SK-N-SH (cell line): ENCODE measurements around the gene TRDN. TPM values are rescaled to one million over a fixed set of nuclear protein-coding genes. Genes with fewer than 3 reads are reported as not detected.

Experiments used
- CTCF ChIA-PET: fragments of 300-600, 350-600 bp; formaldehyde crosslinking; extraction: SDS; loops from one replicate; lab custom pipeline; 2021; lab: Yijun Ruan, JAX
- POLR2A ChIA-PET: fragments of 350-600 bp; sonication (Branson Sonifier 250); formaldehyde crosslinking; extraction: SDS; loops from one replicate; lab custom pipeline; 2020; ENCODE audit warnings: antibody characterized with exemption, inconsistent platforms; lab: Yijun Ruan, JAX
- DNase-seq: peaks from one replicate; pipeline ENCODE4 v3.0.0; 2012
- H2AFZ ChIP-seq: fragments of 200-600 bp; sonication (generic); 2 replicates; pipeline ENCODE4 v1.8.1; 2016; ENCODE audit warnings: antibody characterized with exemption, mild to moderate bottlenecking, low read depth
- H3F3A ChIP-seq: fragments of 200-600 bp; sonication (generic); replicated peaks from 2 replicates; pipeline ENCODE3; 2016; ENCODE audit warnings: antibody characterized with exemption, mild to moderate bottlenecking; ENCODE audit not compliant: insufficient read depth
- H3K27ac ChIP-seq, 2 experiments: fragments of 200-500 bp in 1 of 2; fragments of 200-600 bp in 1 of 2; sonication (Bioruptor generic) in 1 of 2; sonication (generic), shearing (Covaris generic) in 1 of 2; 2 replicates each; pipeline versions ENCODE4 v1.5.1 to v1.6.1; 2014 to 2016; ENCODE audit warnings: low read depth in 2 of 2, inconsistent platforms in 1 of 2, low read length in 1 of 2, mild to moderate bottlenecking in 1 of 2, mixed read lengths in 1 of 2
- H3K27me3 ChIP-seq: fragments of 200-600 bp; sonication (generic), shearing (Covaris generic); 2 replicates; pipeline ENCODE4 v1.6.1; 2016; ENCODE audit warnings: mixed run types; ENCODE audit not compliant: insufficient read depth
- H3K36me3 ChIP-seq, 2 experiments: fragments of 200-500 bp in 1 of 2; fragments of 200-600 bp in 1 of 2; sonication (Bioruptor generic) in 1 of 2; sonication (generic) in 1 of 2; replicated peaks in 1 of 2; 2 replicates each; pipeline versions ENCODE3 to v1.5.1; 2014 to 2016; ENCODE audit warnings: low read length in 1 of 2, mild to moderate bottlenecking in 1 of 2; ENCODE audit not compliant: insufficient read depth in 2 of 2, control insufficient read depth in 1 of 2
- H3K4me1 ChIP-seq, 2 experiments: fragments of 200-500 bp in 1 of 2; fragments of 200-600 bp in 1 of 2; sonication (Bioruptor generic) in 1 of 2; sonication (generic), shearing (Covaris generic) in 1 of 2; 2 replicates each; pipeline versions ENCODE4 v1.5.1 to v1.6.1; 2014 to 2016; ENCODE audit warnings: low read depth in 1 of 2, low read length in 1 of 2, mixed run types in 1 of 2; ENCODE audit not compliant: insufficient read depth in 2 of 2, control insufficient read depth in 1 of 2
- H3K4me2 ChIP-seq: fragments of 200-600 bp; sonication (generic), shearing (Covaris generic); 2 replicates; pipeline ENCODE4 v1.6.1; 2017; ENCODE audit warnings: mixed run types
- H3K4me3 ChIP-seq, 2 experiments: fragments of 200-500 bp in 1 of 2; fragments of 200-600 bp in 1 of 2; sonication (Bioruptor generic) in 1 of 2; sonication (generic), shearing (Covaris generic) in 1 of 2; 2 replicates each; pipeline versions ENCODE4 v1.5.1 to v1.8.1; 2014 to 2016; ENCODE audit warnings: low read depth in 2 of 2, inconsistent platforms in 1 of 2, low read length in 1 of 2, mild to moderate bottlenecking in 1 of 2, mixed read lengths in 1 of 2, moderate library complexity in 1 of 2
- H3K79me2 ChIP-seq: fragments of 200-600 bp; sonication (generic); 2 replicates; pipeline ENCODE4 v1.8.1; 2017; ENCODE audit warnings: mild to moderate bottlenecking; ENCODE audit not compliant: insufficient read depth
- H3K9ac ChIP-seq: fragments of 200-600 bp; sonication (generic); 2 replicates; pipeline ENCODE4 v1.6.1; 2017; ENCODE audit warnings: mixed run types
- H3K9me2 ChIP-seq: fragments of 200-600 bp; sonication (generic); 2 replicates; pipeline ENCODE4 v1.6.1; 2017; ENCODE audit warnings: mixed run types
- H3K9me3 ChIP-seq: fragments of 200-600 bp; sonication (generic); 2 replicates; pipeline ENCODE4 v1.6.1; 2017; ENCODE audit warnings: mixed run types, mild to moderate bottlenecking, moderate library complexity
- H4K20me1 ChIP-seq: fragments of 200-600 bp; sonication (generic); 2 replicates; pipeline ENCODE4 v1.6.1; 2017; ENCODE audit warnings: mild to moderate bottlenecking, mixed run types; ENCODE audit not compliant: insufficient read depth
- CHD2 ChIP-seq: fragments of 150-350 bp; IDR thresholded peaks from 2 replicates; pipeline ENCODE4 v1.6.1; 2018; ENCODE audit warnings: low read length; ENCODE audit not compliant: partially characterized antibody
- JUND ChIP-seq: IDR thresholded peaks from 2 replicates; pipeline ENCODE4 v1.4.0; 2012
- MEF2A ChIP-seq: IDR thresholded peaks from 2 replicates; pipeline ENCODE4 v1.4.0; 2012; ENCODE audit warnings: low read depth, borderline replicate concordance
- MXI1 ChIP-seq: IDR thresholded peaks from 2 replicates; pipeline ENCODE4 v1.6.1; 2012; ENCODE audit warnings: mild to moderate bottlenecking, low read depth, low read length, improper control_type of control experiment
- PBX3 ChIP-seq: IDR thresholded peaks from 2 replicates; pipeline ENCODE4; 2012
- RAD21 ChIP-seq: IDR thresholded peaks from 2 replicates; pipeline ENCODE4 v1.6.1; 2012; ENCODE audit warnings: mild to moderate bottlenecking, low read length
- RCOR1 ChIP-seq: fragments of 150-350 bp; IDR thresholded peaks from 2 replicates; pipeline ENCODE4 v1.6.1; 2017; ENCODE audit warnings: antibody characterized with exemption, low read length
- RFX5 ChIP-seq: IDR thresholded peaks from 2 replicates; pipeline ENCODE4 v1.6.1; 2012; ENCODE audit warnings: mild to moderate bottlenecking, improper control_type of control experiment, low read length
- TEAD4 ChIP-seq: IDR thresholded peaks from 2 replicates; pipeline ENCODE4 v1.4.0; 2012; ENCODE audit warnings: mild to moderate bottlenecking, borderline replicate concordance; ENCODE audit not compliant: insufficient read depth
- WGBS: methylation state at CpG from one replicate; pipeline ENCODE4 v1.1.6; 2017; ENCODE audit warnings: low lambda C conversion rate; 5-methylcytosine and 5-hydroxymethylcytosine counted together
- polyA plus RNA-seq, 3 experiments: library from polyadenylated mRNA; depleted of rRNA; stranded (reverse); fragments of >200 nt; gene quantifications; 2 replicates each; pipeline ENCODE4 v1.2.3, GENCODE V29; 2012

TRDN gene
- polyA plus RNA-seq, 1 of the 3 experiments (the other 2 are of a cell fraction) = not detected

GRCh38 chr6:123214433-123214832 is 422.3 kb downstream of the TRDN start:
- 28% methylated on average over 2 of the region's 2 CpGs for whole genome bisulfite sequencing
- Histone ChIP-seq H3K4me1 (peaks cover 0 to 28% of the 10 kb centered on the region in 2 experiments; a peak in 1 of 4 replicates), H3K27ac (no peak overlapping the region), H3F3A (no peaks in the 10 kb centered on the region), H3K9me3 (no peaks in the 10 kb centered on the region; the same call in 1 of the 2 replicates), H3K4me3 (no peak overlapping the region), H3K9me2 (no peaks in the 10 kb centered on the region), H3K27me3 (no peaks in the 10 kb centered on the region), H2AFZ (no peak overlapping the region), H3K79me2 (no peaks in the 10 kb centered on the region), H3K9ac (no peak overlapping the region), H3K36me3 (no peaks in the 10 kb centered on the region), H4K20me1 (no peaks in the 10 kb centered on the region), H3K4me2 (no peak overlapping the region)
- ChIA-PET CTCF (no interaction called here), POLR2A (no interaction called here)
- TF ChIP-seq TEAD4 = no peak
- no peak for DNase-seq

- no peak for DNase-seq
- H3K79me2 ChIP-seq = no peaks in the 10 kb centered on the region
- no peaks in the 10 kb centered on the region for H3K27me3 ChIP-seq
- H3K4me3 ChIP-seq = no peak overlapping the region
- no peak overlapping the region for H3K27ac ChIP-seq
- no peaks in the 10 kb centered on the region for H3F3A ChIP-seq
- H3K36me3 ChIP-seq = no peaks in the 10 kb centered on the region
- no peaks in the 10 kb centered on the region; the same call in 1 of the 2 replicates for H3K9me3 ChIP-seq
- TF ChIP-seq MEF2A = no peak
- WGBS = 55% methylated on average over 3 of the region's 3 CpGs
- ChIA-PET POLR2A (no interaction called here), CTCF (no interaction called here)
- H3K4me2 ChIP-seq = no peak overlapping the region
- H2AFZ ChIP-seq = no peak overlapping the region
- H3K9ac ChIP-seq = no peak overlapping the region
- no peaks in the 10 kb centered on the region for H3K9me2 ChIP-seq
- no peaks in the 10 kb centered on the region for H4K20me1 ChIP-seq
- H3K4me1 ChIP-seq = peaks cover 0 to 23% of the 10 kb centered on the region in 2 experiments; a peak in 1 of 4 replicates
These were observed 422.8 kb downstream of the TRDN start for GRCh38 chr6:123213921-123214320.

GRCh38 chr6:123211777-123212545 is 424.8 kb downstream of the TRDN start:
- no peak overlapping the region for H3K27ac ChIP-seq
- H3K36me3 ChIP-seq = no peaks in the 10 kb centered on the region
- POLR2A ChIA-PET = no interaction called here
- WGBS = 16% methylated on average over 4 of the region's 4 CpGs
- no peaks in the 10 kb centered on the region; the same call in 1 of the 2 replicates for H3K9me3 ChIP-seq
- H3K4me2 ChIP-seq = no peak overlapping the region
- H3F3A ChIP-seq = no peaks in the 10 kb centered on the region
- no peaks in the 10 kb centered on the region for H3K79me2 ChIP-seq
- H3K27me3 ChIP-seq = no peaks in the 10 kb centered on the region
- no peak overlapping the region for H3K4me3 ChIP-seq
- no peaks in the 10 kb centered on the region for H4K20me1 ChIP-seq
- no peak for TF ChIP-seq RCOR1
- TF ChIP-seq MXI1 = no peak
- no peak for TF ChIP-seq TEAD4
- no peak for TF ChIP-seq RFX5
- TF ChIP-seq JUND = no peak
- TF ChIP-seq RAD21 = no peak
- no peak for TF ChIP-seq PBX3
- TF ChIP-seq CHD2 = no peak
- peaks cover 0 to 26% of the 10 kb centered on the region in 2 experiments; a peak in 1 of 4 replicates for H3K4me1 ChIP-seq
- DNase-seq = no peak
- CTCF ChIA-PET = no interaction called here
- no peak overlapping the region for H3K9ac ChIP-seq
- no peaks in the 10 kb centered on the region for H3K9me2 ChIP-seq
- no peak overlapping the region for H2AFZ ChIP-seq
